Activated T-helper 2 cell treated with anti-CD3 and anti-CD28 coated beads, Interferon-gamma antibody, Interleukin-2, Interleukin-4, amounts not matched to agents 10 μg/mL and 5 μg/mL and 100 μg/mL, durations not matched to agents 14 hours and 24 hours and 36 hours (primary cell): ENCODE results near the gene CHST2. TPM values are rescaled to one million over a fixed set of nuclear protein-coding genes. Genes with fewer than 3 reads are reported as not detected.

ENCODE experiments used
- DNase-seq: peaks from one replicate; pipeline ENCODE4 v3.0.0; 2021; ENCODE audit warnings: low spot score
- H3K27ac Mint-ChIP-seq: one replicate; pipeline ENCODE4 v1.8.0; 2021; ENCODE audit warnings: mixed read lengths
- H3K27me3 Mint-ChIP-seq: one replicate; pipeline ENCODE4 v1.8.0; 2021; ENCODE audit warnings: low read depth, mixed read lengths
- H3K36me3 Mint-ChIP-seq: one replicate; pipeline ENCODE4 v1.8.0; 2021; ENCODE audit warnings: low read depth, mixed read lengths
- H3K4me1 Mint-ChIP-seq: one replicate; pipeline ENCODE4 v1.8.0; 2021; ENCODE audit warnings: low read depth, mixed read lengths
- H3K4me3 Mint-ChIP-seq: one replicate; pipeline ENCODE4 v1.8.0; 2021; ENCODE audit warnings: low read depth, mild to moderate bottlenecking, moderate library complexity, mixed read lengths
- H3K9me3 Mint-ChIP-seq: one replicate; pipeline ENCODE4 v1.8.0; 2021; ENCODE audit warnings: mixed read lengths
- intact Hi-C: fragments of 100-400 bp; cut with micrococcal nuclease; formaldehyde crosslinking; loops from one replicate; pipeline ENCODE4 v1.15.1; 2023
- total RNA-seq: library from RNA; stranded (reverse); gene quantifications from 2 replicates; pipeline ENCODE4 v1.2.3, GENCODE V29; 2022

Gene CHST2
- total RNA-seq, 1 donor from 2014 or later = 7.7 TPM

- no peaks in the 10 kb centered on the region for H3K36me3 Mint-ChIP-seq
- H3K4me3 Mint-ChIP-seq = no peak overlapping the region
- H3K4me1 Mint-ChIP-seq = peaks cover 6% of the 10 kb centered on the region
- no peak overlapping the region for H3K27ac Mint-ChIP-seq
- peaks cover 4% of the 10 kb centered on the region for H3K27me3 Mint-ChIP-seq
- DNase-seq = no peak
- intact Hi-C loops = no loop called here
- H3K9me3 Mint-ChIP-seq = peaks cover 5% of the 10 kb centered on the region
Measured at GRCh38 chr3:143084856-143085731, 34.5 kb upstream of the CHST2 start.

- no peaks in the 10 kb centered on the region for H3K4me1 Mint-ChIP-seq
Measured at GRCh38 chr3:143088835-143089234, 30.7 kb upstream of the CHST2 start.

GRCh38 chr3:143089965-143090364 lies 29.6 kb upstream of the CHST2 start:
- Mint-ChIP-seq H3K4me3 (no peak overlapping the region), H3K27me3 (peaks cover 2% of the 10 kb centered on the region)

More at GRCh38 chr3:143088835-143089234, 30.7 kb upstream of the CHST2 start:
- H3K36me3 Mint-ChIP-seq = no peaks in the 10 kb centered on the region
- intact Hi-C loops = no loop called here
- H3K4me3 Mint-ChIP-seq = no peak overlapping the region
- no peak for DNase-seq
- H3K9me3 Mint-ChIP-seq = peaks cover 5% of the 10 kb centered on the region
- no peak overlapping the region for H3K27ac Mint-ChIP-seq
- peaks cover 2% of the 10 kb centered on the region for H3K27me3 Mint-ChIP-seq

GRCh38 chr3:143090486-143090885 lies 29.1 kb upstream of the CHST2 start:
- DNase-seq = no peak
- H3K4me3 Mint-ChIP-seq = no peak overlapping the region
- no peaks in the 10 kb centered on the region for H3K4me1 Mint-ChIP-seq
- intact Hi-C loops = no loop called here
- H3K9me3 Mint-ChIP-seq = peaks cover 5% of the 10 kb centered on the region
- H3K27ac Mint-ChIP-seq = no peak overlapping the region
- no peaks in the 10 kb centered on the region for H3K36me3 Mint-ChIP-seq
- peaks cover 2% of the 10 kb centered on the region for H3K27me3 Mint-ChIP-seq

More at GRCh38 chr3:143089965-143090364, 29.6 kb upstream of the CHST2 start:
- Mint-ChIP-seq H3K4me1 (no peaks in the 10 kb centered on the region), H3K9me3 (peaks cover 5% of the 10 kb centered on the region), H3K36me3 (no peaks in the 10 kb centered on the region), H3K27ac (no peak overlapping the region)
- intact Hi-C loops = no loop called here
- no peak for DNase-seq

- peaks cover 5% of the 10 kb centered on the region for H3K9me3 Mint-ChIP-seq
- H3K27ac Mint-ChIP-seq = no peak overlapping the region
- H3K36me3 Mint-ChIP-seq = no peaks in the 10 kb centered on the region
- peaks cover 2% of the 10 kb centered on the region for H3K27me3 Mint-ChIP-seq
- no peaks in the 10 kb centered on the region for H3K4me1 Mint-ChIP-seq
- H3K4me3 Mint-ChIP-seq = no peak overlapping the region
- no peak for DNase-seq
- intact Hi-C loops = no loop called here
Measured at GRCh38 chr3:143090976-143091837, 28.4 kb upstream of the CHST2 start.

GRCh38 chr3:143092191-143092590 lies 27.4 kb upstream of the CHST2 start:
- Mint-ChIP-seq H3K27me3 (peaks cover 2% of the 10 kb centered on the region), H3K4me3 (no peak overlapping the region)

GRCh38 chr3:143095813-143096212 lies 23.8 kb upstream of the CHST2 start:
- intact Hi-C loops = no loop called here
- no peaks in the 10 kb centered on the region for H3K36me3 Mint-ChIP-seq
- no peak overlapping the region for H3K27ac Mint-ChIP-seq
- no peak overlapping the region for H3K4me3 Mint-ChIP-seq
- H3K4me1 Mint-ChIP-seq = no peaks in the 10 kb centered on the region
- H3K9me3 Mint-ChIP-seq = no peaks in the 10 kb centered on the region
- peaks cover 13% of the 10 kb centered on the region for H3K27me3 Mint-ChIP-seq
- no peak for DNase-seq

More at GRCh38 chr3:143092191-143092590, 27.4 kb upstream of the CHST2 start:
- Mint-ChIP-seq H3K4me1 (no peaks in the 10 kb centered on the region), H3K9me3 (peaks cover 5% of the 10 kb centered on the region), H3K27ac (no peak overlapping the region), H3K36me3 (no peaks in the 10 kb centered on the region)
- intact Hi-C loops = no loop called here
- no peak for DNase-seq

- Mint-ChIP-seq H3K27me3 (peaks cover 17% of the 10 kb centered on the region), H3K36me3 (no peaks in the 10 kb centered on the region), H3K4me1 (no peaks in the 10 kb centered on the region), H3K27ac (no peak overlapping the region), H3K4me3 (no peak overlapping the region), H3K9me3 (no peaks in the 10 kb centered on the region)
- no peak for DNase-seq
- intact Hi-C loops = no loop called here
Measured at GRCh38 chr3:143098032-143098764, 21.4 kb upstream of the CHST2 start.

- intact Hi-C loops = no loop called here
- H3K4me3 Mint-ChIP-seq = no peak overlapping the region
- peaks cover 17% of the 10 kb centered on the region for H3K27me3 Mint-ChIP-seq
- no peak for DNase-seq
- H3K36me3 Mint-ChIP-seq = no peaks in the 10 kb centered on the region
- no peaks in the 10 kb centered on the region for H3K4me1 Mint-ChIP-seq
- H3K27ac Mint-ChIP-seq = no peak overlapping the region
- H3K9me3 Mint-ChIP-seq = peaks cover 2% of the 10 kb centered on the region
Measured at GRCh38 chr3:143099210-143099609, 20.4 kb upstream of the CHST2 start.

- no peak overlapping the region for H3K27ac Mint-ChIP-seq
- no peaks in the 10 kb centered on the region for H3K36me3 Mint-ChIP-seq
- peaks cover 17% of the 10 kb centered on the region for H3K27me3 Mint-ChIP-seq
- no peaks in the 10 kb centered on the region for H3K4me1 Mint-ChIP-seq
- intact Hi-C loops = no loop called here
- peaks cover 7% of the 10 kb centered on the region for H3K9me3 Mint-ChIP-seq
- no peak for DNase-seq
- no peak overlapping the region for H3K4me3 Mint-ChIP-seq
Measured at GRCh38 chr3:143099690-143100089, 19.9 kb upstream of the CHST2 start.

GRCh38 chr3:143100451-143100850 lies 19.1 kb upstream of the CHST2 start:
- Mint-ChIP-seq H3K4me1 (no peaks in the 10 kb centered on the region), H3K4me3 (no peak overlapping the region), H3K9me3 (peaks cover 12% of the 10 kb centered on the region)

GRCh38 chr3:143101792-143102381 lies 17.7 kb upstream of the CHST2 start:
- H3K27ac Mint-ChIP-seq = no peak overlapping the region
- no peaks in the 10 kb centered on the region for H3K4me1 Mint-ChIP-seq
- peaks cover 17% of the 10 kb centered on the region for H3K27me3 Mint-ChIP-seq
- DNase-seq = no peak
- intact Hi-C loops = no loop called here
- H3K36me3 Mint-ChIP-seq = peaks cover 8% of the 10 kb centered on the region
- H3K9me3 Mint-ChIP-seq = peaks cover 26% of the 10 kb centered on the region
- no peak overlapping the region for H3K4me3 Mint-ChIP-seq

More at GRCh38 chr3:143100451-143100850, 19.1 kb upstream of the CHST2 start:
- Mint-ChIP-seq H3K36me3 (no peaks in the 10 kb centered on the region), H3K27ac (no peak overlapping the region), H3K27me3 (peaks cover 17% of the 10 kb centered on the region)
- no peak for DNase-seq
- intact Hi-C loops = no loop called here
